A549 (cell line): ENCODE data around the gene ZNF346. TPM values are rescaled to one million over a fixed set of nuclear protein-coding genes. Genes with fewer than 3 reads are reported as not detected.

ENCODE experiments used
- ATAC-seq, 2 experiments: fragments of 200-7000 bp in 1 of 2; fragments of >200 bp in 1 of 2; cut with Nextera tagmentation in 1 of 2; cut with Tn5 transposase in 1 of 2; 3 replicates each; pipeline versions ENCODE4 v1.8.0 to v1.9.1; 2018 to 2020; ENCODE audit warnings: mild to moderate bottlenecking in 1 of 2, moderate library complexity in 1 of 2
- CTCF ChIA-PET: fragments of 300-600 bp; sonication (Branson Sonifier 250); formaldehyde crosslinking; extraction: SDS; loops from one replicate; lab custom pipeline; 2021; ENCODE audit warnings: antibody characterized with exemption, inconsistent platforms; lab: Yijun Ruan, JAX
- POLR2A ChIA-PET: fragments of 350-600 bp; formaldehyde crosslinking; extraction: SDS; loops from one replicate; lab custom pipeline; 2021; ENCODE audit warnings: antibody characterized with exemption, inconsistent platforms; lab: Yijun Ruan, JAX
- DNase-seq, 2 experiments: peaks; one replicate each; pipeline versions ENCODE4 v3.0.0 to v3.0.0-alpha.2; 2011 to 2016; ENCODE audit warnings: low read depth in 1 of 2, low spot score in 1 of 2
- FAIRE-seq: peaks from 2 replicates; lab custom pipeline; 2011; peaks lifted over from hg19 to GRCh38; lab: Jason Lieb, UNC
- H3K27ac ChIP-seq, 2 experiments: fragments of >200 bp; sonication (Bioruptor Twin); formaldehyde crosslinking; 3 replicates each; pipeline ENCODE4 v1.5.1; 2016 to 2017
- H3K4me1 ChIP-seq: fragments of >200 bp; sonication (Bioruptor Twin); formaldehyde crosslinking; 3 replicates; pipeline ENCODE4 v1.6.1; 2016
- H3K4me2 ChIP-seq: fragments of >200 bp; sonication (Bioruptor Twin); formaldehyde crosslinking; 3 replicates; pipeline ENCODE4 v1.6.1; 2016
- H3K4me3 ChIP-seq: fragments of >200 bp; sonication (Bioruptor Twin); formaldehyde crosslinking; 3 replicates; pipeline ENCODE4 v1.5.1; 2016
- H3K9me3 ChIP-seq: fragments of >200 bp; sonication (Bioruptor Twin); formaldehyde crosslinking; 3 replicates; pipeline ENCODE4 v1.6.1; 2016
- ATOH8 ChIP-seq: fragments of 250-450 bp; sonication (Bioruptor Pico); IDR thresholded peaks from 2 replicates; pipeline ENCODE4 v1.5.0; 2020; ENCODE audit warnings: low read depth, mild to moderate bottlenecking, moderate library complexity
- BCL3 ChIP-seq: fragments of >200 bp; sonication (Bioruptor Twin); formaldehyde crosslinking; IDR thresholded peaks from 3 replicates; pipeline ENCODE4 v1.6.1; 2016
- BHLHE40 ChIP-seq: IDR thresholded peaks from 2 replicates; pipeline ENCODE4 v1.6.1; 2012; ENCODE audit warnings: low read depth, low read length, inconsistent platforms
- CHD2 ChIP-seq: fragments of 150-350 bp; IDR thresholded peaks from 2 replicates; pipeline ENCODE4 v1.6.1; 2014; ENCODE audit warnings: low read length; ENCODE audit not compliant: partially characterized antibody
- CTCF ChIP-seq: fragments of >200 bp; sonication (Bioruptor Twin); formaldehyde crosslinking; IDR thresholded peaks from 3 replicates; pipeline ENCODE4 v1.5.1; 2016
- EHMT2 ChIP-seq: fragments of 200-600 bp; sonication (generic); IDR thresholded peaks from 2 replicates; pipeline ENCODE4 v1.6.1; 2016; ENCODE audit warnings: antibody characterized with exemption, low read depth, mild to moderate bottlenecking, moderate library complexity
- FOSB ChIP-seq: fragments of 250-450 bp; sonication (Bioruptor Pico); IDR thresholded peaks from 2 replicates; pipeline ENCODE4 v1.5.0; 2020; ENCODE audit warnings: mild to moderate bottlenecking, moderate library complexity
- HDAC2 ChIP-seq: fragments of 200-600 bp; sonication (generic); IDR thresholded peaks from 2 replicates; pipeline ENCODE4 v1.6.1; 2016
- HEYL ChIP-seq: fragments of 250-450 bp; sonication (Bioruptor Pico); IDR thresholded peaks from 2 replicates; pipeline ENCODE4 v1.8.0; 2021; ENCODE audit warnings: mild to moderate bottlenecking, moderate library complexity
- JUN ChIP-seq, 2 experiments: fragments of >200 bp; sonication (Bioruptor Twin); formaldehyde crosslinking; IDR thresholded peaks; 2 replicates in 1 of 2; 3 replicates in 1 of 2; pipeline ENCODE4 v1.6.1; 2016 to 2017
- JUNB ChIP-seq: fragments of >200 bp; sonication (Bioruptor Twin); formaldehyde crosslinking; IDR thresholded peaks from 2 replicates; pipeline ENCODE4 v1.6.1; 2016
- KDM1A ChIP-seq: fragments of 200-600 bp; sonication (generic); IDR thresholded peaks from 2 replicates; pipeline ENCODE4 v1.6.1; 2016; ENCODE audit warnings: low read depth, mild to moderate bottlenecking
- MAFK ChIP-seq: fragments of 450-650 bp; IDR thresholded peaks from 2 replicates; pipeline ENCODE4 v1.6.1; 2014; ENCODE audit not compliant: partially characterized antibody
- MAX ChIP-seq: IDR thresholded peaks from 2 replicates; pipeline ENCODE4 v1.6.1; 2012
- MYC ChIP-seq: IDR thresholded peaks from 2 replicates; pipeline ENCODE4 v1.6.1; 2012; ENCODE audit warnings: mild to moderate bottlenecking, inconsistent platforms, low read length, improper control_type of control experiment, borderline replicate concordance
- NR3C1 ChIP-seq: fragments of >200 bp; sonication (Bioruptor Twin); formaldehyde crosslinking; IDR thresholded peaks from 3 replicates; pipeline ENCODE4 v1.6.1; 2017
- PHF8 ChIP-seq: fragments of 200-600 bp; sonication (generic); IDR thresholded peaks from 2 replicates; pipeline ENCODE4 v1.6.1; 2016; ENCODE audit warnings: low read depth, mild to moderate bottlenecking, antibody characterized with exemption, moderate library complexity, borderline replicate concordance
- RCOR1 ChIP-seq: fragments of 150-350 bp; IDR thresholded peaks from 2 replicates; pipeline ENCODE4 v1.6.1; 2014; ENCODE audit warnings: antibody characterized with exemption, low read length, low read depth
- REST ChIP-seq: fragments of 200-600 bp; sonication (generic); IDR thresholded peaks from 2 replicates; pipeline ENCODE4 v1.6.1; 2016; ENCODE audit warnings: antibody characterized with exemption, mild to moderate bottlenecking, moderate library complexity
- RFX5 ChIP-seq: fragments of 450-650 bp; IDR thresholded peaks from 2 replicates; pipeline ENCODE4 v1.7.1; 2014; ENCODE audit warnings: antibody characterized with exemption, mild to moderate bottlenecking, moderate library complexity
- RNF2 ChIP-seq: fragments of 200-600 bp; sonication (generic); IDR thresholded peaks from 2 replicates; pipeline ENCODE4 v1.6.1; 2016; ENCODE audit warnings: low read depth, mild to moderate bottlenecking, antibody characterized with exemption, moderate library complexity, borderline replicate concordance
- TFCP2L1 ChIP-seq: fragments of 250-450 bp; sonication (Bioruptor Pico); IDR thresholded peaks from 2 replicates; pipeline ENCODE4 v1.5.0; 2021; ENCODE audit warnings: mild to moderate bottlenecking
- USF2 ChIP-seq: fragments of 450-650 bp; IDR thresholded peaks from 2 replicates; pipeline ENCODE4 v1.6.1; 2014; ENCODE audit warnings: antibody characterized with exemption
- ZC3H11A ChIP-seq: fragments of 450-650 bp; IDR thresholded peaks from 2 replicates; pipeline ENCODE4 v1.6.1; 2014; ENCODE audit warnings: antibody characterized with exemption, mild to moderate bottlenecking
- ZNF302 ChIP-seq: fragments of 250-450 bp; sonication (Bioruptor Pico); IDR thresholded peaks from 2 replicates; pipeline ENCODE4 v1.9.0; 2021; ENCODE audit warnings: inconsistent platforms, mild to moderate bottlenecking, moderate library complexity
- WGBS: methylation state at CpG from one replicate; pipeline ENCODE4 v1.1.6; 2017; ENCODE audit errors: missing lambda C conversion rate; 5-methylcytosine and 5-hydroxymethylcytosine counted together
- polyA plus RNA-seq, 4 experiments: library from polyadenylated mRNA; depleted of rRNA in 3 of 4; stranded (reverse); fragments of >200 nt; fragmentation: RNase III in 1 of 4; extraction: RNeasy Plus Mini Kit Qiagen cat#74134 plus additional on column Dnase treatment in 1 of 4; gene quantifications; 2 replicates in 3 of 4; 3 replicates in 1 of 4; pipeline ENCODE4 v1.2.3, GENCODE V29; 2011 to 2017

ZNF346 gene
- polyA plus RNA-seq, 2 of the 4 experiments (the other 2 are of a cell fraction), result 13.5 to 14.1 TPM

GRCh38 chr5:177041936-177042335, 19.4 kb downstream of the ZNF346 start:
- ChIA-PET CTCF (interaction anchor here (0.9 to 4.6 kb wide), 3 partner anchors 25 to 41 kb away, joined by 3 to 21 read pairs (median 5); no protein-coding TSS in a partner anchor), POLR2A (no interaction called here)
- Histone ChIP-seq H3K9me3 (no peaks in the 10 kb centered on the region), H3K4me1 (no peaks in the 10 kb centered on the region), H3K27ac (no peak overlapping the region), H3K4me3 (no peak overlapping the region), H3K4me2 (no peak overlapping the region)
- FAIRE-seq (no peak), ATAC-seq (no peak), DNase-seq (no peak)
- WGBS, result 94% methylated on average over 2 of the region's 2 CpGs
- TF ChIP-seq CHD2 (no peak), REST (no peak), PHF8 (no peak), NR3C1 (no peak), USF2 (no peak), FOSB (no peak), KDM1A (no peak), ATOH8 (no peak), JUNB (no peak), CTCF (no peak), JUN (IDR thresholded peaks at IDR 0.05) (no peak), ZNF302 (CRISPR knock-in tag) (no peak), TFCP2L1 (CRISPR knock-in tag) (no peak), BHLHE40 (no peak), BCL3 (no peak), HDAC2 (no peak), ZC3H11A (no peak), RFX5 (no peak), MYC (no peak)

GRCh38 chr5:177043114-177043513, 20.6 kb downstream of the ZNF346 start:
- DNase-seq (no peak), FAIRE-seq (no peak), ATAC-seq (no peak)
- H3K9me3 ChIP-seq, result no peaks in the 10 kb centered on the region
- no peak overlapping the region for H3K4me2 ChIP-seq
- no peak overlapping the region for H3K4me3 ChIP-seq
- ChIA-PET POLR2A (no interaction called here), CTCF (interaction anchor here (0.8 to 4.6 kb wide), 2 partner anchors 28 to 32 kb away, joined by 3 to 21 read pairs; no protein-coding TSS in a partner anchor)
- 95% methylated on average over 6 of the region's 6 CpGs for WGBS
- no peaks in the 10 kb centered on the region for H3K4me1 ChIP-seq
- H3K27ac ChIP-seq, result no peak overlapping the region
- no peak for TF ChIP-seq MAX
- TF ChIP-seq RCOR1, result no peak
- no peak for TF ChIP-seq HEYL (CRISPR knock-in tag)
- TF ChIP-seq TFCP2L1 (CRISPR knock-in tag), result no peak
- TF ChIP-seq USF2, result no peak
- TF ChIP-seq ZC3H11A, result no peak
- no peak for TF ChIP-seq EHMT2
- TF ChIP-seq REST, result no peak
- no peak for TF ChIP-seq MAFK
- TF ChIP-seq KDM1A, result no peak
- no peak for TF ChIP-seq RNF2
